NCI-H2081 treated with DMSO at 0.1 percent for 48 hours (cell line): ENCODE measurements around the gene KRT17.
"Not testable (repeated sequence)": the region's sequence is repeated elsewhere in the genome, so short reads cannot be mapped to it uniquely, and the experiment has no call there.

Source experiments
- DNase-seq: peaks from one replicate; lab custom pipeline; 2025; lab: John Stamatoyannopoulos, UW

Gene KRT17

DNA sequence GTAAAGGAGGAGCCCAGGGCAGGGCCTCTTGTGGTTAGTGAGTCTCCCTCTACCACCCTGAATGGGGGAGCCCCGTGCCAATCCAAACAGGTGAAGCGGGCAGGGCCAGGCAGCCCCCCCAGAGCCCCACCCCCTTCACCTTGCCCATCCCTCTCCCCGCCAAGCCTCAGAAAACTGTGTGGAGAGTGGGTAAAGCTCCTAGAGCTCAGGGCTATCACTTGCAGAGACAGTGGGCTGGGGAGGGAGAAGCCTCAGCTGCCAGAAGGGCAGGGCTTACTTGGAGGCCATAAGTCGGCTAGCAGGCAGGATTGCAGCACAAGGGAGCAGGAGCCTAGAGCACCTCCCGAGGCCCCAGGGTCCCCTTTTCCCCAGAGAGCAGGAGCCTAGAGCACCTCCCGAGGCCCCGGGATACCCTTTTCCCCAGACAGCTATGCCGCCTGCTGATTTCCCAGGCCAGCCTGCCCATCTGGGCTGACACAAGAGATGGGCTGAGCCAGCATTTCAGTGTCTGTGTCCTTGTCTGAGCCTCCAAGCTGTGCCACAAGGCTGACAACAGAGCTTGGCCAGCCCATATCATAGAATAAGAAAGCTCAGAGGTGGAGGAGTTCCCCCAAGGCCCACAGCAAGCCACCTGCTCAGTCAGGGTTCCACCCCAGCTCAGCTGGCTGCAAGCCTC lies 30.9 kb downstream of the KRT17 start:
- no peak for DNase-seq

- no peak for DNase-seq
These were observed 31.6 kb downstream of the KRT17 start for GRCh38 chr17:41592601-41593305.

- no peak for DNase-seq
These were observed 35.1 kb downstream of the KRT17 start for GRCh38 chr17:41589301-41589700.

GRCh38 chr17:41588126-41588810 lies 36.1 kb downstream of the KRT17 start:
- no peak for DNase-seq

- DNase-seq, result no peak
These were observed 37.4 kb downstream of the KRT17 start, which contains the start of gene KRT14 for GRCh38 chr17:41586863-41587495. Gene KRT14, minus strand, starts transcription at chr17:41586895. Its CDS starts 61 bp downstream, at chr17:41586834.

DNA sequence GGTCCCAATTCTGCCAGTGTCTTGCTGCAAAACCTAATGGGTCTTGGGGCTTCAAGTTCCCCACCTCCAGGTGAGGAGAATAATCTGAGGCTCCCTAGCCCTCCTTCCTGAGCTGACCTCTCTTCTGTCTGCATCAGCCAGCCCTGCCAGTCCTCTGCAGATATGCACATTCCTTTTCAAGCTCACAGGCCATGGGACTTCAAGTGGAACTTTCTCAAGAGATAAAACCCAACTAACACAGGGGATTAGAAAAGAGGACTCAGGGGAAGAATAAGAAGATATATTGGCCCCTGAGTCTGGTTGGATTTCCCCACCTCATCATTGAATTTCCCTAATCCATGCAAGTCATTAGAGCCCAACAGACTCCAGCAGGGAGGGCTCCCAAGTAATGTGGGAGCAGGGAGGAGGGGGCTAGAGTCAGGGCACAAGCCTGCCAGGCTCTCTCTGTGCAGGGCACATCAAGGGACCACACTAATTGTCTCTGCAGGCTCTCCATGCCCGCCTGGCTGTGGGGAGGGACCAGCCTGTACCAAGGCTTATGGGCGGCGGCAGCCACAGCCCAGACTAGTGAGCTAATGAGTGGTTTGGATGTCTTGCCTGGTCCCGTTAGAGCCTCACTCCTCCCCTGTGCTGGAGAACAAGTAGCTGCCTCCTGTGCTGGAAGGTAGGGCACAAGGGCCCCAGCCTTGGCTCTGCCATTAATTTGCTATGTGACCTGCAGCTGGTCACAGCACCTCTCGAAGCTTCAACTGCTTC lies 38.9 kb downstream of the KRT17 start:
- DNase-seq, result no peak

- not testable (repeated sequence) for DNase-seq
These were observed 39.9 kb downstream of the KRT17 start for GRCh38 chr17:41584331-41584927.

GRCh38 chr17:41583137-41584127 lies 40.9 kb downstream of the KRT17 start:
- no peak for DNase-seq

DNA sequence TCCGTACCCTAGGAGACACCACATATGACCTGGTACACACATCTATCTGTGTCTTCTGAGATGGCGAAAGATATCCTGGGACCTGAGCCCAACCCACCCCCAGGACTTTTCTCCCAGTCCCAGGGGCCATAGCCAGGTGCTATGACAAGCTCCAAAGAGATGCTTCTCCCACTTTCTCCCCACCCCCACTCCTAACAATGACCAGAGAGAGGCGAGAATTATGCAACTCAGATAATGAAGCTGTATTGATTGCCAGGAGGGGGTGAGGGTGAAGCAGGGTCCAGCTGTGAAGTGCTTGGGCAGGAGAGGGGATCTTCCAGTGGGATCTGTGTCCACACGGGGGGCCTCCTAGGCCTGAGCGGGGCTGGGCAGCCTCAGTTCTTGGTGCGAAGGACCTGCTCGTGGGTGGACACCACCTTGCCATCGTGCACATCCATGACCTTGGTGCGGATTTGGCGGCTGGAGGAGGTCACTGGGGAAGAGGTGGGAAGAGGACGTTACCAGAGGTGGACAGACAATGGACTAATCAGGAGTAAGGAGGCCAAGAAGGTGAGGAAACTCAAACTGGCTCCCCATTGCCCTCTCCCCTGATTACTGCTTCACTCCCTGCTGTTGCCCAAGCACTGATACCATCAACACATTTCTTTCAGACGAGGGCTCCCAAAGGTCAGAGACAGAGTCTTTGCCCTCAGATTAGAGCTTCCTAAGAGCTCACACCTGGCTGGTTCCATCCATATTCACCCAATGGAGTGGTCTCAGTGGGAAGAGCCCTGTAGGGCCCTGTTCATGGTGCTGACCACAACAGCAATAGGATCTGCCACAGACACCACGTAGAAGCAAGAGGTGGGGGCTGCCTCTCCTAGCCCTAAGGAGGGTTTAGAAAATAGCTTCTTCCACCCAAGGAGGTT lies 42.1 kb downstream of the KRT17 start:
- not testable (repeated sequence) for DNase-seq

DNA sequence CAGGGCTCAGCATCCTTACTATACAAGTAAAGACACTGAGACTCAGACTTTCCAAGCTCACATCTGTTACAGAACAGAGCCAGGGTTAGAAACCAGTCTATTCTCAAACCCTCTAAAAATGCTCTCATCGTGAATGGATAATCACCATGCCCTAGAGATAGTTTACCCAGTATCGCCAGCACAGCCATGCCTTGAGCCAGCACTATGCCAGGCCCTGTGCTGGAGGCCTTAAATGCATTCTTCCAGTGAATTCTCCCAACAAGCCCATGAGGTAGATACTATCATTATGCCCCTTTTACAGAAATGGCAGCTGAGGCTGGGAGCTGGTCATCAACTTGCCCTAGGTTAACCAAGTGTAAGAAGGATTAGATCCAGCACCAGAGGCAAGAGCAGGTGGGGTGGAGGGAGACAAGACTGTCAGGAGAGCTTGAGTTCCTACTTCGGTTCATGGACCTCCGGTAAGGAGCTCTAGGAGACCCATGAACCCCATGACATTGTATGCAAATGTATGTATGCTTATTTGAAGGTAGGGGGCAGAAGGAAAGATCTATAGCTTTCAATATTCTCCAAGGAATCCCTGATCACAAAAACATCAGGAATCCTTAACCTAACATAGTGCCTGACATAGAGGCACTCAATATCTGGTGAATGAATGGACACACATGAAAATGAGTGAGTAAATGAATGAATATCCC lies 42.9 kb downstream of the KRT17 start:
- DNase-seq, result no peak

GRCh38 chr17:41580687-41581365 lies 43.5 kb downstream of the KRT17 start:
- DNase-seq, result no peak

DNA sequence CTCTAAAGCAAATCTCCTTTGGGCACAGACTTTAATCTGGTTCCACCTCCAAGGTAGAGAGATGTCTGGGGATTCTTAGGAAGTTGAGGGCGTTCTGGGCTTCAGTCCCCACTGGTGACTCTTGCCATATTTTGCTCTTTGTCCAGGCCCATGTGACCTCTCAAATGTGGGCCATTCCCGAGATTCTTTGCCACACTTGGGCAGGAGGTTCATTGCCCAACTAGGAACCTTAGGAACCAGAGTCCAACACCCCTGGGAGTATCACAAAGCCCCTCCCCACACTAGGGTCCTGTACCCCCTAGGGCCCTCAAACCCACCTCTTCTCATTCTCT lies 44.2 kb downstream of the KRT17 start:
- no peak for DNase-seq

- DNase-seq, result no peak
These were observed 44.7 kb downstream of the KRT17 start for GRCh38 chr17:41579484-41580243.

DNA sequence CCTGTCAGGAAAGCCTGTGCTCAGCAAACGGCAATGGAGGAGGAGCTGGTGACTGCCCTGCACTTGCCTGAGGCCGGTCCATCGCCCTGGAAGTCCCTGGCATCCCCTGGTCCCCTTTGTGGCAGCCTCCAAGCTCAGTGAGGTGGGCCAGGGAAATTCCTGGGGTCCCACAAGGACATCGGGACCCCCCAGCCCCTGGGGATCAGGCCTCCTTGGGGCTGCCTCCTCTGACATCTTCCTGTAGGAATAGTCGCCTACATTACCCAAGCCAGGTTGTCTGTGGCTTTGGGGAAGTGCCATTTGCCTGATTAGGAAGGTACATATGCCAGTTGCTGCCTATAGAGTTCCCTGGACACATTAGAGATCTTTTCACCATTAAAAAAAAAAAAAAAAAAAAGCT lies 45.4 kb downstream of the KRT17 start:
- no peak for DNase-seq

GRCh38 chr17:41578538-41578937 lies 45.8 kb downstream of the KRT17 start:
- DNase-seq, result no peak

DNA sequence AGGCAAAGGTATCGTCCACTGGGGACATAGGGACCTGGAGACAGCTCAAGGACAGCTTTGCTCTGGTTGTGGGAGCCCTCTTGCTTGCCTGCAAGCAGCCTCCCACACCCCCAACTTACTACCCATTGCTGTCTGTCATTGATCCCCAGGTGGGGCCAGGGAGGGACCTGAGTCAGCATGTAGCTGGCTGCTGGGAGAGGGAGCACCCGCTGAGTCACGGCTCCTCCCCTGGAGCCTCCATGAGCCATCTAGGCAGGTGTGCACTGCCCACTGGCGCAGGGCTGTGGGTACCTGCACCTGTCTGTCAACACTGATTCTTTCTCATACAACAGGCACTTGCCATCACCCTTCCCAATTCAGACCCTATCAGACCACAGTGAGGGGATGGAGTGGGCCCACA lies 47.6 kb downstream of the KRT17 start:
- not testable (repeated sequence) for DNase-seq

- DNase-seq, result no peak
These were observed 49.0 kb downstream of the KRT17 start for GRCh38 chr17:41575336-41575735.
